PC-9 (cell line): ENCODE measurements around the gene DDX10. TPM values are rescaled to one million over a fixed set of nuclear protein-coding genes. Genes with fewer than 3 reads are reported as not detected.

Experiments used
- BruUV-seq: library from RNA; stranded (reverse); fragments of 400-500 nt; replicated peaks from 2 replicates; lab custom pipeline; 2021; lab: Mats Ljungman, UMichigan
- CTCF ChIA-PET: fragments of 300-600 bp; sonication (Branson Sonifier 250); formaldehyde crosslinking; loops from one replicate; lab custom pipeline; 2022; ENCODE audit warnings: antibody characterized with exemption; lab: Charles Lee
- POLR2A ChIA-PET: fragments of 300-600 bp; sonication (Branson Sonifier 250); formaldehyde crosslinking; loops from one replicate; lab custom pipeline; 2022; ENCODE audit warnings: antibody characterized with exemption; ENCODE audit not compliant: unreplicated experiment; lab: Charles Lee
- DNase-seq, 2 experiments: peaks; one replicate each; pipeline versions ENCODE4 v3.0.0 to v3.0.0-alpha.2; 2015 to 2022; ENCODE audit warnings: mixed read lengths in 1 of 2
- H2AFZ ChIP-seq: fragments of 200-600 bp; sonication (generic); 2 replicates; pipeline ENCODE4 v1.8.1; 2017; ENCODE audit warnings: antibody characterized with exemption
- H3F3A ChIP-seq: fragments of 200-600 bp; sonication (generic); 2 replicates; pipeline ENCODE4 v1.8.1; 2017; ENCODE audit warnings: antibody characterized with exemption, mild to moderate bottlenecking, low read depth; ENCODE audit not compliant: insufficient read depth
- H3K27ac ChIP-seq: fragments of 200-600 bp; sonication (generic); 2 replicates; pipeline ENCODE4 v1.6.1; 2016; ENCODE audit warnings: mixed run types
- H3K27me3 ChIP-seq: fragments of 200-600 bp; sonication (generic); 2 replicates; pipeline ENCODE4 v1.6.1; 2016; ENCODE audit warnings: low read depth, mixed run types; ENCODE audit not compliant: insufficient read depth
- H3K36me3 ChIP-seq: fragments of 200-600 bp; sonication (generic); 2 replicates; pipeline ENCODE4 v1.6.1; 2016; ENCODE audit warnings: low read depth, mixed run types
- H3K4me1 ChIP-seq: fragments of 200-600 bp; sonication (generic); replicated peaks from 2 replicates; pipeline ENCODE4 v1.6.1; 2016; ENCODE audit warnings: mixed run types; ENCODE audit not compliant: insufficient read depth
- H3K4me2 ChIP-seq: fragments of 200-600 bp; sonication (generic); 2 replicates; pipeline ENCODE4 v1.6.1; 2017; ENCODE audit warnings: mixed run types
- H3K4me3 ChIP-seq: fragments of 200-600 bp; sonication (generic); 2 replicates; pipeline ENCODE4 v1.6.1; 2016; ENCODE audit warnings: mixed run types
- H3K79me2 ChIP-seq: fragments of 200-600 bp; sonication (generic); 2 replicates; pipeline ENCODE4 v1.6.1; 2017; ENCODE audit warnings: low read depth, mixed run types
- H3K9me2 ChIP-seq: fragments of 200-600 bp; sonication (generic); 2 replicates; pipeline ENCODE4 v1.8.1; 2017; ENCODE audit warnings: mild to moderate bottlenecking; ENCODE audit not compliant: insufficient read depth
- H3K9me3 ChIP-seq: fragments of 200-600 bp; sonication (generic); 2 replicates; pipeline ENCODE4 v1.8.1; 2016; ENCODE audit warnings: low read depth; ENCODE audit not compliant: insufficient read depth
- H4K20me1 ChIP-seq: fragments of 200-600 bp; sonication (generic); 2 replicates; pipeline ENCODE4 v1.8.1; 2017; ENCODE audit not compliant: insufficient read depth
- CTCF ChIP-seq: fragments of 200-600 bp; sonication (generic); conservative IDR thresholded peaks from 2 replicates; pipeline ENCODE4 v1.6.1; 2017; ENCODE audit warnings: mixed run types, antibody characterized with exemption, mild to moderate bottlenecking, moderate library complexity
- EZH2 ChIP-seq: fragments of 200-600 bp; sonication (generic); IDR thresholded peaks from 2 replicates; pipeline ENCODE4 v1.8.0; 2017; ENCODE audit warnings: antibody characterized with exemption, low read depth
- intact Hi-C: fragments of 100-400 bp; cut with micrococcal nuclease; formaldehyde crosslinking; loops from one replicate; pipeline ENCODE4 v1.10.0; 2022; ENCODE audit not compliant: unreplicated experiment
- total RNA-seq: library from RNA; stranded (reverse); gene quantifications from 2 replicates; pipeline ENCODE4 v1.2.3, GENCODE V29; 2021

The DDX10 gene
- total RNA-seq, 1 experiment from 2014 or later: 26.4 TPM

DNA sequence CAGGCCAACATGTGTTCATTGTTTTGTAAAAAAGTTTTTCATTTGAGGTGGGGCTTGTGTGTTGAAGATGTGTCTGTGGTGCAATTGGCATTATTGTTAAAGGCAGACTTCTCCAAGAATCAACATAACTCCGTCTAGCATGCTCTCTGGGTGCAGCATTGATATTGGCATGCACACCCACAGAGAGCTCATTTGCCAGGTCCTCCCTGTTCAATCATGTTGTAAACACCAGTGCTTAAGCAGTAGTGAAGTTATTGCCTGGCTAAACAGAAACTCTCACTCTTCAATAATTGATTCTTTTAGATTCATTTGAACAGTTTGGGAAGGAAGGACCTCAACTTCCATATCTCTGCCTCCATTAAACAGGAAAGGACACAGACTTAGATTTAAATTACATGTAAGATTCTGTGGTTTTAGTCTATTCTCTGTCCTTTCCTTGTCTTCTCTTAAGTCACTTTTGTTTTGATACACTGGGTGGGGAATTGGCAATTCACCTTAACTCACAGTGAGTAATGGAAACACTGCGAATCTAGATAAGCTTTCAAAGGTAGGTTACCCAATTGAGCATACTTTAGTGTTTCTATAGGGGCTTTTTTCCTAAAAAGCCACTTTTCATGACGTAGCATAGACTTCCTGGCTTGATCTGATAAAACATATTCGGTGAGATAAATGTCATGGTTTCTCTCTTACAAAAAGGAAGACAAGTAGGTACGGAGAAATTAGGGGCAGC, 40.5 kb upstream of the DDX10 start:
- intact Hi-C loops: no loop called here
- no TSS peak for BruUV-seq
- Histone ChIP-seq H2AFZ (no peak overlapping the region), H3K27me3 (no peaks in the 10 kb centered on the region), H3K4me2 (no peak overlapping the region), H3K4me1 (peaks cover 21% of the 10 kb centered on the region), H3K36me3 (no peaks in the 10 kb centered on the region), H3K79me2 (no peaks in the 10 kb centered on the region), H3K4me3 (no peak overlapping the region), H3K27ac (no peak overlapping the region), H4K20me1 (no peaks in the 10 kb centered on the region), H3F3A (peaks cover 8% of the 10 kb centered on the region), H3K9me3 (peaks cover 5% of the 10 kb centered on the region; the same call in 1 of the 2 replicates), H3K9me2 (no peaks in the 10 kb centered on the region)
- ChIA-PET POLR2A (interaction anchor here (0.6 to 0.7 kb wide), 2 partner anchors 13 to 29 kb away, joined by 3 to 4 read pairs; no protein-coding TSS in a partner anchor), CTCF (no interaction called here)
- TF ChIP-seq EZH2: no peak
- TF ChIP-seq CTCF: no peak
- DNase-seq: no peak

GRCh38 chr11:108628326-108628725, 36.5 kb upstream of the DDX10 start:
- intact Hi-C loops: no loop called here
- no peaks in the 10 kb centered on the region for H3K9me2 ChIP-seq
- H3K79me2 ChIP-seq: no peaks in the 10 kb centered on the region
- no peaks in the 10 kb centered on the region for H3K27me3 ChIP-seq
- H3K9me3 ChIP-seq: peaks cover under 1% of the 10 kb centered on the region; the same call in 1 of the 2 replicates
- H3K4me2 ChIP-seq: no peak overlapping the region
- H3F3A ChIP-seq: no peaks in the 10 kb centered on the region; the same call in 1 of the 2 replicates
- no peaks in the 10 kb centered on the region for H3K4me1 ChIP-seq
- H4K20me1 ChIP-seq: no peaks in the 10 kb centered on the region
- no peak overlapping the region for H3K27ac ChIP-seq
- TF ChIP-seq CTCF (no peak), EZH2 (no peak)
- H2AFZ ChIP-seq: no peak overlapping the region
- no TSS peak for BruUV-seq
- H3K36me3 ChIP-seq: no peaks in the 10 kb centered on the region
- ChIA-PET CTCF (no interaction called here), POLR2A (interaction anchor here (0.7 kb wide), 1 partner anchor 782 kb away, joined by 3 read pairs; no protein-coding TSS in a partner anchor)
- H3K4me3 ChIP-seq: no peak overlapping the region
- no peak for DNase-seq

- Histone ChIP-seq H3K4me2 (no peak overlapping the region), H3K4me1 (peaks cover 3% of the 10 kb centered on the region; the same call in 1 of the 2 replicates), H3K36me3 (no peaks in the 10 kb centered on the region), H3K27me3 (no peaks in the 10 kb centered on the region), H4K20me1 (no peaks in the 10 kb centered on the region), H3K9me3 (no peaks in the 10 kb centered on the region; the same call in 1 of the 2 replicates), H3K4me3 (no peak overlapping the region), H3K9me2 (no peaks in the 10 kb centered on the region), H2AFZ (no peak overlapping the region), H3K27ac (no peak overlapping the region), H3K79me2 (no peaks in the 10 kb centered on the region), H3F3A (peaks cover 2% of the 10 kb centered on the region)
- DNase-seq: no peak
- intact Hi-C loops: no loop called here
- TF ChIP-seq EZH2: no peak
- no peak for TF ChIP-seq CTCF
- ChIA-PET POLR2A (interaction anchor here (0.7 kb wide), 1 partner anchor 783 kb away, joined by 3 read pairs; no protein-coding TSS in a partner anchor), CTCF (no interaction called here)
- BruUV-seq: no TSS peak
These were observed 36.1 kb upstream of the DDX10 start for GRCh38 chr11:108628812-108629211.
